HL-60 (cell line): Measurements from ENCODE around the gene TRAF1.

ENCODE experiments used
- DNase-seq, 2 experiments: peaks; one replicate each; pipeline ENCODE4 v3.0.0-alpha.2; 2010 to 2020; ENCODE audit warnings: low read depth in 1 of 2, low spot score in 1 of 2
- H3K27ac ChIP-seq: fragments of 250-450 bp; sonication (Bioruptor Pico); replicated peaks from 2 replicates; pipeline ENCODE4 v1.5.1; 2020; ENCODE audit warnings: mild to moderate bottlenecking, moderate library complexity
- H3K27me3 ChIP-seq: fragments of 250-450 bp; sonication (Bioruptor Pico); 2 replicates; pipeline ENCODE4 v1.5.1; 2021; ENCODE audit warnings: mild to moderate bottlenecking, moderate library complexity; ENCODE audit not compliant: insufficient read depth, poor library complexity, severe bottlenecking
- H3K4me3 ChIP-seq: replicated peaks from 2 replicates; pipeline ENCODE4 v1.5.1; 2011; ENCODE audit warnings: mild to moderate bottlenecking, control low read depth, low read length; ENCODE audit not compliant: insufficient read depth
- GABPA ChIP-seq: IDR thresholded peaks from 2 replicates; pipeline ENCODE4 v1.6.1; 2012; ENCODE audit warnings: low read depth
- POLR2AphosphoS5 ChIP-seq: IDR thresholded peaks from 2 replicates; pipeline ENCODE4 v1.6.1; 2012; ENCODE audit warnings: low read depth
- SPI1 ChIP-seq: IDR thresholded peaks from 2 replicates; pipeline ENCODE4 v1.6.1; 2012; ENCODE audit warnings: low read depth, mild to moderate bottlenecking, borderline replicate concordance
- TF ChIP-seq, protein P1 (sequence below): IDR thresholded peaks from one replicate; pipeline ENCODE4 v1.5.1; 2011; ENCODE audit warnings: low read length, control low read depth, inconsistent platforms; ENCODE audit not compliant: insufficient read depth
- TF ChIP-seq, protein P2 (sequence below): IDR thresholded peaks from 2 replicates; pipeline ENCODE4 v1.6.1; 2012; ENCODE audit warnings: low read depth; ENCODE audit not compliant: insufficient replicate concordance

The TRAF1 gene

DNA sequence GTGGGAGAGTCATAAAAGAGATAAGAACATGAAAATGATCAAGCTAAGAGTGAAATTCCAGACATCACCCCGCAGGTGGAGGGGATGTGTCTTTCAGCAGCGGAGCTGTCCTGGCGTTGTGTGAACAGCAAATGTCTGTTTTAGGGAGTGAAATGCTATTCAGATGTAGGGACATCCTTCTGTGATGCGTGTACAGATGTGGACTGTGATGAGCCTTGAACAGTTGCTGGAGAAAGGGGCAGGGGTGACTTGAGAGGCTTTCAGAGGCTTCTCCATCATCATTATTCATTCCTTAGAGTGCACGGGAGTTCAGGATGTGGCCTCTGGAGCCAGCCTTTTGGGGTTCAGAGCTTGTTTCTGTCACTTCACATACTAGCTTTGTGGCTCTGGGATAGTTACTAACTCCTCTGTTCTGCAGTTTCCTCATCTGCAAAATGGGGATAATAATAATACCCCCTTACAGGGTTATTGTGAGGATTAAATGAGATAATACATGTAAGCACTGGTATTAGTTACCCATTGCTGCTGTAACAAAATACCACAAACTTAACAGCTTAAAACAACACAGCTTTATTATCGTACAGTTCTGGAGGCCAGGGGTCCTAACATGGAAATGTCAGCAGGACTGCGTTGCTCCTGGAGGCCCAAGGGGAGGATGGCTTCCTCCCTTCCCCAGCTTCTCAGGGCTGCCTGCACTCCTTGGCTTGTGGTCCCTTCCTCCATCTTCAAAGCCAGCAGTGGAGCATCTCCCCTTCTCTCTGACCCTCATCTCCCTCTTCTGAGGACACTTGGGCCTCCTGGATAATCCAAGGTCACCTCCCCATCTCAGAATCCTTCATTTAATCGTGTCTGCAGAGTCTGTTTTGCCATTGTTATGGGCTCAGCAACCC, 9.4 kb downstream of the TRAF1 start:
- TF ChIP-seq SPI1 (no peak), POLR2AphosphoS5 (no peak), GABPA (no peak)
- TF ChIP-seq, protein P1, sequence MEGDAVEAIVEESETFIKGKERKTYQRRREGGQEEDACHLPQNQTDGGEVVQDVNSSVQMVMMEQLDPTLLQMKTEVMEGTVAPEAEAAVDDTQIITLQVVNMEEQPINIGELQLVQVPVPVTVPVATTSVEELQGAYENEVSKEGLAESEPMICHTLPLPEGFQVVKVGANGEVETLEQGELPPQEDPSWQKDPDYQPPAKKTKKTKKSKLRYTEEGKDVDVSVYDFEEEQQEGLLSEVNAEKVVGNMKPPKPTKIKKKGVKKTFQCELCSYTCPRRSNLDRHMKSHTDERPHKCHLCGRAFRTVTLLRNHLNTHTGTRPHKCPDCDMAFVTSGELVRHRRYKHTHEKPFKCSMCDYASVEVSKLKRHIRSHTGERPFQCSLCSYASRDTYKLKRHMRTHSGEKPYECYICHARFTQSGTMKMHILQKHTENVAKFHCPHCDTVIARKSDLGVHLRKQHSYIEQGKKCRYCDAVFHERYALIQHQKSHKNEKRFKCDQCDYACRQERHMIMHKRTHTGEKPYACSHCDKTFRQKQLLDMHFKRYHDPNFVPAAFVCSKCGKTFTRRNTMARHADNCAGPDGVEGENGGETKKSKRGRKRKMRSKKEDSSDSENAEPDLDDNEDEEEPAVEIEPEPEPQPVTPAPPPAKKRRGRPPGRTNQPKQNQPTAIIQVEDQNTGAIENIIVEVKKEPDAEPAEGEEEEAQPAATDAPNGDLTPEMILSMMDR, result no peak
- TF ChIP-seq, protein P2, sequence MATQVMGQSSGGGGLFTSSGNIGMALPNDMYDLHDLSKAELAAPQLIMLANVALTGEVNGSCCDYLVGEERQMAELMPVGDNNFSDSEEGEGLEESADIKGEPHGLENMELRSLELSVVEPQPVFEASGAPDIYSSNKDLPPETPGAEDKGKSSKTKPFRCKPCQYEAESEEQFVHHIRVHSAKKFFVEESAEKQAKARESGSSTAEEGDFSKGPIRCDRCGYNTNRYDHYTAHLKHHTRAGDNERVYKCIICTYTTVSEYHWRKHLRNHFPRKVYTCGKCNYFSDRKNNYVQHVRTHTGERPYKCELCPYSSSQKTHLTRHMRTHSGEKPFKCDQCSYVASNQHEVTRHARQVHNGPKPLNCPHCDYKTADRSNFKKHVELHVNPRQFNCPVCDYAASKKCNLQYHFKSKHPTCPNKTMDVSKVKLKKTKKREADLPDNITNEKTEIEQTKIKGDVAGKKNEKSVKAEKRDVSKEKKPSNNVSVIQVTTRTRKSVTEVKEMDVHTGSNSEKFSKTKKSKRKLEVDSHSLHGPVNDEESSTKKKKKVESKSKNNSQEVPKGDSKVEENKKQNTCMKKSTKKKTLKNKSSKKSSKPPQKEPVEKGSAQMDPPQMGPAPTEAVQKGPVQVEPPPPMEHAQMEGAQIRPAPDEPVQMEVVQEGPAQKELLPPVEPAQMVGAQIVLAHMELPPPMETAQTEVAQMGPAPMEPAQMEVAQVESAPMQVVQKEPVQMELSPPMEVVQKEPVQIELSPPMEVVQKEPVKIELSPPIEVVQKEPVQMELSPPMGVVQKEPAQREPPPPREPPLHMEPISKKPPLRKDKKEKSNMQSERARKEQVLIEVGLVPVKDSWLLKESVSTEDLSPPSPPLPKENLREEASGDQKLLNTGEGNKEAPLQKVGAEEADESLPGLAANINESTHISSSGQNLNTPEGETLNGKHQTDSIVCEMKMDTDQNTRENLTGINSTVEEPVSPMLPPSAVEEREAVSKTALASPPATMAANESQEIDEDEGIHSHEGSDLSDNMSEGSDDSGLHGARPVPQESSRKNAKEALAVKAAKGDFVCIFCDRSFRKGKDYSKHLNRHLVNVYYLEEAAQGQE, result no peak
- no peak overlapping the region for H3K27ac ChIP-seq
- no peak overlapping the region for H3K4me3 ChIP-seq
- no peaks in the 10 kb centered on the region for H3K27me3 ChIP-seq
- DNase-seq, result no peak

DNA sequence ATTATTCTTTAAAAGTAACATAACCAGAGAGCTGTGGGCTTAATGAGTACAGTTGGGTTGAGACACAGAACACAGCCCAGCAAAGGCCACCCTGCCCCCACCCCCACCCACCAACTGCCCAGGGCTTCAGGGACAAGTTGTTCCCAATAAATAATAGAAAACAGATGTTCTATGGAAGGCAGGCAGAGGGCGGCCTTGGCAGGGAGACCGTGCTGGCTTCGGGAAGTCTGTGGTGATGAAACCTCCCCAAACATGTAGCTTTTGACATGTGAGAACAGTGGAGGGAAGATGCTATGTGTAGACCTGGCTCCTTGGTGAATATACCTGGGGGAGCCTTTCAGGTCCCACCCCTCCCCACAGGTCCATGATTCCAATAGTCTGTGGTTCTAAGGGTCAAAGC, 10.0 kb downstream of the TRAF1 start:
- no peak for DNase-seq
- TF ChIP-seq SPI1 (no peak), GABPA (no peak), POLR2AphosphoS5 (no peak)
- TF ChIP-seq, protein P2, result no peak
- TF ChIP-seq, protein P1, result no peak
- no peaks in the 10 kb centered on the region for H3K27me3 ChIP-seq
- no peak overlapping the region for H3K27ac ChIP-seq
- H3K4me3 ChIP-seq, result no peak overlapping the region

DNA sequence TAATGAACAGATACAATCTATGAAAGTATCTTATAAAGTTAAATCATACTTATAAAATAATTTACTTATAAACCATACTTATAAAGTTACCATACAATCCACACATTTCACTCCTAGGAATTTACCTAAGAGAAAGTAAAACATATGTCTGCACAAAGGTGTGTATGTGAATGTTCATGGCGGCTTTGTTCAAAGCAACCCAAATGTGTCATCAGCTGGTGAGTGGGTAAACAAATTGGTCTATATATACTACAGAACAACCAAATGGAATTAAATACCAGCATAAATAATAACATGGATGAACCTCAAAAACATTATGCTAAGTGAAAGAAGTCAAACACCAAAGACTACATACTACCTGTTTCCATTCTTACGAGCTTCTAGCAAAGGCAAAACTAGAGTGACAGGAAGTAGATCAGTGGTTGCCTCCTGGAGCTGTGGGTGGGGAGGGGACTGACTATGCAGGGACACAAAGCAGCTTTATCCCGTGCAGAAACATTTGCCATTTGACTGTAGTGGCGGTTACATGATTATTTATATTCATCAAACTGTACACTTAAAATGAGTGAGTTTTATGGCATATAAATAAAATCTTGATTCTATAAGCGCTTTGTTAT, 10.6 kb downstream of the TRAF1 start:
- TF ChIP-seq GABPA (no peak), POLR2AphosphoS5 (no peak), SPI1 (no peak)
- TF ChIP-seq, protein P2, result no peak
- TF ChIP-seq, protein P1, result no peak
- Histone ChIP-seq H3K4me3 (no peak overlapping the region), H3K27ac (no peak overlapping the region), H3K27me3 (no peaks in the 10 kb centered on the region)
- DNase-seq, result no peak
